H1 (cell line): Measurements from ENCODE around the gene CDC42EP4. TPM values are rescaled to one million over a fixed set of nuclear protein-coding genes. Genes with fewer than 3 reads are reported as not detected.

Source experiments
- polyA plus RNA-seq, 7 experiments: library from polyadenylated mRNA; depleted of rRNA in 3 of 7; stranded (reverse) in 5 of 7; unstranded in 2 of 7; fragments of >200 nt in 5 of 7; fragments of 200-250 nt in 2 of 7; gene quantifications; 1 replicate in 5 of 7; 2 replicates in 1 of 7; 4 replicates in 1 of 7; pipeline versions ENCODE4 v1.2.1 to v1.2.3, GENCODE V29; 2011 to 2013; ENCODE audit warnings: missing spikeins in 2 of 7, mixed read lengths in 2 of 7
- total RNA-seq: library from RNA; stranded (reverse); fragmentation: NEBNext Ultra II Directional; extraction: Animal tissue kit (Norgen Biotek cat#: 25700); gene quantifications from 2 replicates; pipeline ENCODE4 v1.2.1, GENCODE V29; 2021
- TF ChIP-seq, protein P1 (sequence below): IDR thresholded peaks from 2 replicates; pipeline ENCODE4 v1.6.1; 2011; ENCODE audit warnings: low read depth, mild to moderate bottlenecking, low read length; ENCODE audit not compliant: insufficient read depth

CDC42EP4 gene
- total and polyA plus RNA-seq, 2 of the 8 experiments (the other 6 are each of a cell fraction or from before 2014, with no cell fraction given): 8.8 to 12.6 TPM

DNA sequence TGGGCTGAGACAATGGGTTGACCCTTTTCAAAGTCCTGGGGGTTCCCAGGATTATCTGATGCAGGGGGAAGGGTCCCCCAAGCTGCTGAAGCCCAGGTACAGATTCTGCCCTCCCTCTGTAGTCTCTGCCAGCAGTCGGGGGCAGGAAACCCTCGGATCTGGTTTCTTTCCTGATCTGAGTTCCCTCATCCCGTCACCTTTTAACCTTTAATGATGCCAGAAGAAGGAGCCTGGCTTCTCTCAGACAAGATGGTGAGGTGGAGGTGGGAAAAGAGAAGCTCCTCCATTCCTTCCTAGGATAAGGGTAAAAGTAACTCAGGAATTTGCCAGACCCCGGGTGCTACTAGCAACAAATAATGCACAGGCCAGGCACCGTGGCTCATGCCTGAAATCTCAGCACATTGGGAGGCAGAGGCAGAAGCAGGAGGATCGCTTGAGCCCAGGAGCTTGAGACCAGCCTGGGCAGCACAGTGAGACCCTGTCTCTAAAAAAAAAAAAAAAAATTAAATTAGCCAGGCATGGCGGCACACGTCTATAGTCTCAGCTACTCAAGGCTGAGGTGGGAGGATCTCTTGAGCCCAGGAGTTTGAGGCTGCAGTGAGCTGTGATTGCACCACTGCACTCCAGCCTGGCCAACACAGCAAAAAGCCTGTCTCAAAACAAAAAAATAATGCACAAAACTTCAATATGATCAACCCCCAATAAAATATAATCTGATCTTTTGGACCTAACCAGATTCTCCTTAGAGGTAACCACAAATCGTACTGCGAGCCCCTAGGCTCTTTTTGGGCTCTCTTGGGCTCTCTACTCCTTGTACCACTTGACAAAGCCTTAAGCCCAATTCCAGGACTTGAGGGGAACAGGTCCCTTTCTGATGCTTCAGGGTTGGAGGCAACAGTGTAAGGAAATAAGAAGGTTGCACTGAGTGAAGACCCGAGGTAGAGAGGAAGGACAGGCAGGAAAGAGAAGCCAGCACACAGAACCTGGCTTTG, 5.7 kb downstream of the CDC42EP4 start (continued):
- TF ChIP-seq, protein P1, sequence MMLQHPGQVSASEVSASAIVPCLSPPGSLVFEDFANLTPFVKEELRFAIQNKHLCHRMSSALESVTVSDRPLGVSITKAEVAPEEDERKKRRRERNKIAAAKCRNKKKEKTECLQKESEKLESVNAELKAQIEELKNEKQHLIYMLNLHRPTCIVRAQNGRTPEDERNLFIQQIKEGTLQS: no peak
